Fibroblast of pulmonary artery (primary cell): ENCODE data around the gene ANKRD13D.

Experiments used
- DNase-seq: peaks from one replicate; pipeline ENCODE4 v3.0.0-alpha.2; 2010; ENCODE audit warnings: low read depth
- H3K4me3 ChIP-seq: replicated peaks from 2 replicates; pipeline ENCODE4 v1.5.1; 2011; ENCODE audit warnings: low read depth, mild to moderate bottlenecking, control low read depth, low read length, moderate library complexity
- TF ChIP-seq, protein P1 (sequence below): IDR thresholded peaks from 2 replicates; pipeline ENCODE4 v1.5.1; 2011; ENCODE audit warnings: mild to moderate bottlenecking, control low read depth, low read length, inconsistent platforms; ENCODE audit errors: missing control alignments

ANKRD13D gene

GRCh38 chr11:67261946-67262681, 27.0 kb upstream of the ANKRD13D start:
- TF ChIP-seq, protein P1, sequence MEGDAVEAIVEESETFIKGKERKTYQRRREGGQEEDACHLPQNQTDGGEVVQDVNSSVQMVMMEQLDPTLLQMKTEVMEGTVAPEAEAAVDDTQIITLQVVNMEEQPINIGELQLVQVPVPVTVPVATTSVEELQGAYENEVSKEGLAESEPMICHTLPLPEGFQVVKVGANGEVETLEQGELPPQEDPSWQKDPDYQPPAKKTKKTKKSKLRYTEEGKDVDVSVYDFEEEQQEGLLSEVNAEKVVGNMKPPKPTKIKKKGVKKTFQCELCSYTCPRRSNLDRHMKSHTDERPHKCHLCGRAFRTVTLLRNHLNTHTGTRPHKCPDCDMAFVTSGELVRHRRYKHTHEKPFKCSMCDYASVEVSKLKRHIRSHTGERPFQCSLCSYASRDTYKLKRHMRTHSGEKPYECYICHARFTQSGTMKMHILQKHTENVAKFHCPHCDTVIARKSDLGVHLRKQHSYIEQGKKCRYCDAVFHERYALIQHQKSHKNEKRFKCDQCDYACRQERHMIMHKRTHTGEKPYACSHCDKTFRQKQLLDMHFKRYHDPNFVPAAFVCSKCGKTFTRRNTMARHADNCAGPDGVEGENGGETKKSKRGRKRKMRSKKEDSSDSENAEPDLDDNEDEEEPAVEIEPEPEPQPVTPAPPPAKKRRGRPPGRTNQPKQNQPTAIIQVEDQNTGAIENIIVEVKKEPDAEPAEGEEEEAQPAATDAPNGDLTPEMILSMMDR: no peak
- no peak overlapping the region for H3K4me3 ChIP-seq
- no peak for DNase-seq

GRCh38 chr11:67262731-67263675, 26.1 kb upstream of the ANKRD13D start:
- DNase-seq: peak; percentile 82
- H3K4me3 ChIP-seq: no peak overlapping the region
- TF ChIP-seq, protein P1: peak; percentile 86

GRCh38 chr11:67264260-67264659, 24.8 kb upstream of the ANKRD13D start:
- no peak for DNase-seq
- TF ChIP-seq, protein P1: no peak
- H3K4me3 ChIP-seq: no peak overlapping the region

- DNase-seq: no peak
- TF ChIP-seq, protein P1: no peak
- H3K4me3 ChIP-seq: no peak overlapping the region
Observed at GRCh38 chr11:67264877-67265632, 24.0 kb upstream of the ANKRD13D start.

DNA sequence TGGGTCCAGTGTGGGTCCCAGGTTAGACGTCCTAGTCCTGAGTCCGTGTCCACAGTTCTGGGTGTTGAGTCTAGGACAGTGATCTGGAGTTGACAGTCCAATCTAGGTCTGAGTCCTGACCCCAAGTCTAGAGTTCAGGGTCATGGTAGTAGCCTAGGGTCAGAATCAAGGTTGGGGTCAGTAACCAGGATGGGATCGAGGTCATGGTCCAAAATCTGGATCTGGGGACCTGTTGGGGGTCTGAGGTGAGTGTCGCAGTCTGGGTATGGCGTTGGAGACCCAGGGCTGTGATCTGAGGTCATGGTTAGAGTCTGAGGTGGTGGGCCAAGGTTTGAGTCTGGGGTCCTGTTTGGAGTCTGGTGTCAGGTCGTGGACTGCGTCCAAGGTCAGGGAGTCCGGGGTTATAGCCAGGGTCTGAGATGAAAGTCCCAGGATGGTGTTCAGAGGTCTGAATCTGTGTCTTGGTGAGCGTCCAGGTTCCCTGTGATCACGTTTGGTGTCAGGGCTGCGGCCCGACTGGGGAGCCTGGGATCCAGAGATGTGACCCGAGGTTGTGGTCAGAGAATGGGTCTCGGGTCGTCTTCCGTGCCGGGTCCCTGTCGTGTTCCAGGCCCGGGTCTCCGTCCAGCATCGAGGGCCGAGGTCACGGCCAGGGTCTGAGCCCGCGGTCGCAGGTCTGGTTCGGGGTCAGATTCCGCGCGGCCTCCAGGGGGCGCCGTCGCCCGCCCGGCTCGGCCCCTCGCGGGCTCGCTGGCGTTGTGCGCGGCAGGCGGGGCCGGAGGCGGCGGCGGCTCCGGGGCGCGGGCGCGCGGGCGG, 23.3 kb upstream of the ANKRD13D start:
- peak; percentile 62 for DNase-seq
- H3K4me3 ChIP-seq: peak overlapping the region; percentile 28
- TF ChIP-seq, protein P1: peak; percentile 30

DNA sequence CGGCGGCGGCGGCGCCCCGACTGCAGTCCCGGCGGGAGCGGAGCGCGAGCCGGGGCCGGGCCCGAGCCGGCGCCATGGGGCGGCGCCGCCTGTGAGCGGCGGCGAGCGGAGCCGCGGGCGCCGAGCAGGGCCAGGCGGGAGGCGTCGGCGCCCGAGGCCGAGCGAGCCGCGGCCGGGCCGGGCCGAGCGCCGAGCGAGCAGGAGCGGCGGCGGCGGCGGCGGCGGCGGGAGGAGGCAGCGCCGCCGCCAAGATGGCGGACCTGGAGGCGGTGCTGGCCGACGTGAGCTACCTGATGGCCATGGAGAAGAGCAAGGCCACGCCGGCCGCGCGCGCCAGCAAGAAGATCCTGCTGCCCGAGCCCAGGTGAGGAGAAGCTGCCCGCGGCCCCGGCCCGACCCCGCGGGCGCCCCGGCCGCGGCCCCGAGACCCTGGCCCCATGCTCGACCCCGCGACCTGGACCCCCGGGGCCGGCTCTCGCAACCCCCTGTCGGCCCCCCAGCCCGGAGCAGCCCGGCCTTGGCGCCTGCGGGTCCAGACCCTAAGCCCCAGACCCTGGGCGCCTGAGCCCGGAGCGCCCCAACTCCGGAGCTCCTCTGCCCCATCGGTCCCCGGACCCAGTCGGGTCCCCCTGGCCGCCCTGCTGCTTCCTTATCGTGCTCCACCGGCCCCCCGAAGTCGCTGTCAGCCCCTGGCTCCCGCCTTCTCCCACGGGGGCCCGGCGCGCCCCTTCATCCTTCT, 22.5 kb upstream of the ANKRD13D start, which contains the start of gene GRK2:
TSS of gene GRK2 (plus strand) at position 25 of the 739 bp plus-strand sequence. CDS start at position 252, 227 bp downstream.
- peak within 1 kb of the TSS; percentile 80 for H3K4me3 ChIP-seq
- peak; percentile 41 for DNase-seq
- TF ChIP-seq, protein P1: no peak
